Ishikawa (cell line): ENCODE results near the gene PAXX.

Source experiments
- TAF1 ChIP-seq: IDR thresholded peaks from 2 replicates; pipeline ENCODE4 v1.6.1; 2012; ENCODE audit warnings: low read depth, mild to moderate bottlenecking
- TCF12 ChIP-seq: IDR thresholded peaks from 2 replicates; pipeline ENCODE4 v1.6.1; 2012; ENCODE audit warnings: low read depth

GRCh38 chr9:136949239-136949816 lies 42.9 kb upstream of the PAXX start:
- TF ChIP-seq TCF12 (no peak), TAF1 (no peak)
